ENCODE data around the gene CA4. TPM values are rescaled to one million over a fixed set of nuclear protein-coding genes. Genes with fewer than 3 reads are reported as not detected.

Gene CA4
- total RNA-seq, 2 experiments from 2014 or later, result not detected

- Mint-ChIP-seq H3K27ac (no peak overlapping the region), H3K27me3 (peaks cover 26% of the 10 kb centered on the region)
- DNase-seq, result no peak
Measured at GRCh38 chr17:60158751-60159478, 9.1 kb downstream of the CA4 start.

GRCh38 chr17:60159479-60159866 lies 9.7 kb downstream of the CA4 start:
- Mint-ChIP-seq H3K36me3 (no peaks in the 10 kb centered on the region), H3K27me3 (peaks cover 31% of the 10 kb centered on the region), H3K4me1 (no peaks in the 10 kb centered on the region), H3K27ac (no peak overlapping the region), H3K9me3 (no peaks in the 10 kb centered on the region), H3K4me3 (no peak overlapping the region)
- no peak for DNase-seq

More at GRCh38 chr17:60158751-60159478, 9.1 kb downstream of the CA4 start:
- Mint-ChIP-seq H3K9me3 (no peaks in the 10 kb centered on the region), H3K36me3 (no peaks in the 10 kb centered on the region), H3K4me1 (no peaks in the 10 kb centered on the region), H3K4me3 (no peak overlapping the region)

GRCh38 chr17:60160829-60161501 lies 11.2 kb downstream of the CA4 start:
- Mint-ChIP-seq H3K36me3 (no peaks in the 10 kb centered on the region), H3K27ac (no peak overlapping the region)

GRCh38 chr17:60161598-60162330 lies 12.0 kb downstream of the CA4 start:
- no peaks in the 10 kb centered on the region for H3K9me3 Mint-ChIP-seq
- no peak overlapping the region for H3K4me3 Mint-ChIP-seq
- H3K27me3 Mint-ChIP-seq, result peaks cover 33% of the 10 kb centered on the region
- no peak for DNase-seq
- H3K36me3 Mint-ChIP-seq, result no peaks in the 10 kb centered on the region
- no peak overlapping the region for H3K27ac Mint-ChIP-seq
- H3K4me1 Mint-ChIP-seq, result peaks cover 9% of the 10 kb centered on the region

More at GRCh38 chr17:60160829-60161501, 11.2 kb downstream of the CA4 start:
- Mint-ChIP-seq H3K9me3 (no peaks in the 10 kb centered on the region), H3K27me3 (peaks cover 35% of the 10 kb centered on the region), H3K4me3 (no peak overlapping the region), H3K4me1 (peaks cover 4% of the 10 kb centered on the region)
- no peak for DNase-seq

GRCh38 chr17:60163108-60163784 lies 13.5 kb downstream of the CA4 start:
- Mint-ChIP-seq H3K36me3 (no peaks in the 10 kb centered on the region), H3K4me3 (no peak overlapping the region), H3K9me3 (no peaks in the 10 kb centered on the region), H3K27ac (no peak overlapping the region), H3K4me1 (peaks cover 9% of the 10 kb centered on the region), H3K27me3 (peaks cover 31% of the 10 kb centered on the region)
- no peak for DNase-seq

- H3K36me3 Mint-ChIP-seq, result no peaks in the 10 kb centered on the region
- no peaks in the 10 kb centered on the region for H3K9me3 Mint-ChIP-seq
- H3K4me3 Mint-ChIP-seq, result no peak overlapping the region
- H3K27ac Mint-ChIP-seq, result no peak overlapping the region
- no peak for DNase-seq
- H3K27me3 Mint-ChIP-seq, result peaks cover 31% of the 10 kb centered on the region
- H3K4me1 Mint-ChIP-seq, result peaks cover 9% of the 10 kb centered on the region
Measured at GRCh38 chr17:60164164-60164563, 14.4 kb downstream of the CA4 start.

- H3K9me3 Mint-ChIP-seq, result no peaks in the 10 kb centered on the region
- peaks cover 9% of the 10 kb centered on the region for H3K4me1 Mint-ChIP-seq
- H3K27ac Mint-ChIP-seq, result no peak overlapping the region
- H3K36me3 Mint-ChIP-seq, result no peaks in the 10 kb centered on the region
- no peak overlapping the region for H3K4me3 Mint-ChIP-seq
- peaks cover 30% of the 10 kb centered on the region for H3K27me3 Mint-ChIP-seq
- no peak for DNase-seq
Measured at GRCh38 chr17:60164697-60165096, 14.9 kb downstream of the CA4 start.

- DNase-seq, result no peak
- H3K36me3 Mint-ChIP-seq, result no peaks in the 10 kb centered on the region
- peaks cover 14% of the 10 kb centered on the region for H3K4me1 Mint-ChIP-seq
- peaks cover 26% of the 10 kb centered on the region for H3K27me3 Mint-ChIP-seq
- H3K4me3 Mint-ChIP-seq, result no peak overlapping the region
- H3K9me3 Mint-ChIP-seq, result no peaks in the 10 kb centered on the region
- no peak overlapping the region for H3K27ac Mint-ChIP-seq
Measured at GRCh38 chr17:60165223-60165622, 15.4 kb downstream of the CA4 start.

- Mint-ChIP-seq H3K4me3 (no peak overlapping the region), H3K36me3 (no peaks in the 10 kb centered on the region), H3K4me1 (peaks cover 20% of the 10 kb centered on the region), H3K27me3 (peaks cover 21% of the 10 kb centered on the region), H3K9me3 (no peaks in the 10 kb centered on the region), H3K27ac (no peak overlapping the region)
- peak; percentile 36 for DNase-seq
Measured at GRCh38 chr17:60165971-60166370, 16.2 kb downstream of the CA4 start.

GRCh38 chr17:60167065-60167741 lies 17.4 kb downstream of the CA4 start:
- H3K36me3 Mint-ChIP-seq, result no peaks in the 10 kb centered on the region
- no peaks in the 10 kb centered on the region for H3K9me3 Mint-ChIP-seq
- no peak for DNase-seq
- H3K4me1 Mint-ChIP-seq, result peaks cover 20% of the 10 kb centered on the region
- H3K4me3 Mint-ChIP-seq, result no peak overlapping the region
- H3K27ac Mint-ChIP-seq, result no peak overlapping the region
- peaks cover 13% of the 10 kb centered on the region for H3K27me3 Mint-ChIP-seq

- Mint-ChIP-seq H3K27ac (no peak overlapping the region), H3K4me1 (peaks cover 25% of the 10 kb centered on the region), H3K9me3 (no peaks in the 10 kb centered on the region), H3K36me3 (no peaks in the 10 kb centered on the region), H3K4me3 (no peak overlapping the region), H3K27me3 (peaks cover 11% of the 10 kb centered on the region)
- DNase-seq, result no peak
Measured at GRCh38 chr17:60168654-60169053, 18.9 kb downstream of the CA4 start.

GRCh38 chr17:60169921-60170817 lies 20.4 kb downstream of the CA4 start:
- peak overlapping the region; percentile 75 for H3K27ac Mint-ChIP-seq
- no peaks in the 10 kb centered on the region for H3K9me3 Mint-ChIP-seq
- peak overlapping the region; percentile 9 for H3K4me3 Mint-ChIP-seq
- H3K36me3 Mint-ChIP-seq, result no peaks in the 10 kb centered on the region
- peaks cover 26% of the 10 kb centered on the region for H3K4me1 Mint-ChIP-seq
- DNase-seq, result no peak
- H3K27me3 Mint-ChIP-seq, result peaks cover 3% of the 10 kb centered on the region

- no peak overlapping the region for H3K4me3 Mint-ChIP-seq
- peak overlapping the region; percentile 75 for H3K27ac Mint-ChIP-seq
- peaks cover under 1% of the 10 kb centered on the region for H3K27me3 Mint-ChIP-seq
- no peaks in the 10 kb centered on the region for H3K9me3 Mint-ChIP-seq
- no peak for DNase-seq
- peaks cover 20% of the 10 kb centered on the region for H3K4me1 Mint-ChIP-seq
- H3K36me3 Mint-ChIP-seq, result no peaks in the 10 kb centered on the region
Measured at GRCh38 chr17:60170835-60171752, 21.3 kb downstream of the CA4 start.
